OCI-LY1 (cell line): ENCODE measurements around the gene ACY1.
A peak's percentile ranks its signal among the peaks of the same experiment; 100 is the strongest.

Experiments used
- H2AFZ ChIP-seq: fragments of 200-600 bp; sonication (generic), shearing (Covaris generic); 2 replicates; pipeline ENCODE4 v1.6.0; 2014; ENCODE audit warnings: antibody characterized with exemption, mild to moderate bottlenecking, low read length
- H3F3A ChIP-seq: fragments of 200-600 bp; sonication (generic), shearing (Covaris generic); 2 replicates; pipeline ENCODE4 v1.6.0; 2014; ENCODE audit warnings: mild to moderate bottlenecking, antibody characterized with exemption, low read length, moderate library complexity; ENCODE audit not compliant: insufficient read depth
- H3K27ac ChIP-seq: fragments of 200-600 bp; sonication (generic); 2 replicates; pipeline ENCODE4 v1.5.1; 2014; ENCODE audit warnings: low read length, mixed run types, mild to moderate bottlenecking, low read depth; ENCODE audit not compliant: poor library complexity, severe bottlenecking
- H3K27me3 ChIP-seq: fragments of 200-600 bp; sonication (generic); 2 replicates; pipeline ENCODE4 v1.6.0; 2014; ENCODE audit warnings: antibody characterized with exemption, mild to moderate bottlenecking, low read length, moderate library complexity; ENCODE audit not compliant: insufficient read depth
- H3K36me3 ChIP-seq: fragments of 200-600 bp; sonication (generic); 2 replicates; pipeline ENCODE4 v1.6.1; 2014; ENCODE audit warnings: mild to moderate bottlenecking, antibody characterized with exemption, low read length, moderate library complexity, mixed read lengths; ENCODE audit not compliant: insufficient read depth
- H3K4me1 ChIP-seq: fragments of 200-600 bp; sonication (generic); 2 replicates; pipeline ENCODE4 v1.5.1; 2014; ENCODE audit warnings: mild to moderate bottlenecking, low read length, moderate library complexity; ENCODE audit not compliant: insufficient read depth, severe bottlenecking
- H3K4me2 ChIP-seq: fragments of 200-600 bp; sonication (generic), shearing (Covaris generic); 2 replicates; pipeline ENCODE4 v1.6.1; 2014; ENCODE audit warnings: low read length
- H3K4me3 ChIP-seq: fragments of 200-600 bp; sonication (generic); 2 replicates; pipeline ENCODE4 v1.5.1; 2014; ENCODE audit warnings: low read length, low read depth, mild to moderate bottlenecking, mixed read lengths; ENCODE audit not compliant: poor library complexity, severe bottlenecking
- H3K79me2 ChIP-seq: fragments of 200-600 bp; shearing (Covaris generic); 2 replicates; pipeline ENCODE4 v1.6.1; 2016; ENCODE audit warnings: mixed run types, low read length, mixed read lengths; ENCODE audit not compliant: insufficient read depth
- H3K9ac ChIP-seq: fragments of 200-600 bp; sonication (generic), shearing (Covaris generic); 2 replicates; pipeline ENCODE4 v1.6.1; 2014; ENCODE audit warnings: mild to moderate bottlenecking, low read length, mixed read lengths
- H3K9me2 ChIP-seq: fragments of 200-600 bp; sonication (generic), shearing (Covaris generic); 2 replicates; pipeline ENCODE4 v1.6.1; 2014; ENCODE audit warnings: low read depth, mild to moderate bottlenecking, low read length, mixed read lengths
- H3K9me3 ChIP-seq: fragments of 200-600 bp; shearing (Covaris generic); 2 replicates; pipeline ENCODE4 v1.6.1; 2014; ENCODE audit warnings: low read length, mixed read lengths
- H4K20me1 ChIP-seq: fragments of 200-600 bp; sonication (generic), shearing (Covaris generic); 2 replicates; pipeline ENCODE4 v1.6.0; 2016; ENCODE audit warnings: mild to moderate bottlenecking, low read length; ENCODE audit not compliant: insufficient read depth
- EZH2 ChIP-seq: fragments of 200-600 bp; sonication (generic), shearing (Covaris generic); IDR thresholded peaks from 2 replicates; pipeline ENCODE4 v1.8.0; 2017; ENCODE audit warnings: borderline replicate concordance, mixed run types, mild to moderate bottlenecking, antibody characterized with exemption, low read length, moderate library complexity, mixed read lengths
- TF ChIP-seq, protein P1 (sequence below): fragments of 200-600 bp; sonication (generic), shearing (Covaris generic); IDR thresholded peaks from 2 replicates; pipeline ENCODE4 v1.5.1; 2017; ENCODE audit warnings: mild to moderate bottlenecking, antibody characterized with exemption, low read length, moderate library complexity, mixed read lengths

The ACY1 gene

GRCh38 chr3:51937611-51938450 is 45.5 kb upstream of the ACY1 start:
- Histone ChIP-seq H4K20me1 (no peaks in the 10 kb centered on the region), H3K9me2 (no peaks in the 10 kb centered on the region), H3K36me3 (peaks cover 53% of the 10 kb centered on the region), H3K4me2 (no peak overlapping the region), H3K4me1 (peaks cover 28% of the 10 kb centered on the region), H3K9ac (no peak overlapping the region), H2AFZ (no peak overlapping the region), H3K9me3 (no peaks in the 10 kb centered on the region), H3F3A (no peaks in the 10 kb centered on the region), H3K79me2 (peaks cover 7% of the 10 kb centered on the region; the same call in 1 of the 2 replicates), H3K27ac (no peak overlapping the region), H3K4me3 (no peak overlapping the region), H3K27me3 (no peaks in the 10 kb centered on the region)
- TF ChIP-seq, protein P1, sequence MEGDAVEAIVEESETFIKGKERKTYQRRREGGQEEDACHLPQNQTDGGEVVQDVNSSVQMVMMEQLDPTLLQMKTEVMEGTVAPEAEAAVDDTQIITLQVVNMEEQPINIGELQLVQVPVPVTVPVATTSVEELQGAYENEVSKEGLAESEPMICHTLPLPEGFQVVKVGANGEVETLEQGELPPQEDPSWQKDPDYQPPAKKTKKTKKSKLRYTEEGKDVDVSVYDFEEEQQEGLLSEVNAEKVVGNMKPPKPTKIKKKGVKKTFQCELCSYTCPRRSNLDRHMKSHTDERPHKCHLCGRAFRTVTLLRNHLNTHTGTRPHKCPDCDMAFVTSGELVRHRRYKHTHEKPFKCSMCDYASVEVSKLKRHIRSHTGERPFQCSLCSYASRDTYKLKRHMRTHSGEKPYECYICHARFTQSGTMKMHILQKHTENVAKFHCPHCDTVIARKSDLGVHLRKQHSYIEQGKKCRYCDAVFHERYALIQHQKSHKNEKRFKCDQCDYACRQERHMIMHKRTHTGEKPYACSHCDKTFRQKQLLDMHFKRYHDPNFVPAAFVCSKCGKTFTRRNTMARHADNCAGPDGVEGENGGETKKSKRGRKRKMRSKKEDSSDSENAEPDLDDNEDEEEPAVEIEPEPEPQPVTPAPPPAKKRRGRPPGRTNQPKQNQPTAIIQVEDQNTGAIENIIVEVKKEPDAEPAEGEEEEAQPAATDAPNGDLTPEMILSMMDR, result no peak
- no peak for TF ChIP-seq EZH2

GRCh38 chr3:51938780-51939425 is 44.4 kb upstream of the ACY1 start:
- Histone ChIP-seq H3F3A (no peaks in the 10 kb centered on the region), H4K20me1 (no peaks in the 10 kb centered on the region), H3K9ac (no peak overlapping the region; the same call in 1 of the 2 replicates), H2AFZ (no peak overlapping the region), H3K9me2 (no peaks in the 10 kb centered on the region), H3K4me3 (no peak overlapping the region), H3K79me2 (peaks cover 7% of the 10 kb centered on the region; the same call in 1 of the 2 replicates), H3K27ac (no peak overlapping the region), H3K9me3 (no peaks in the 10 kb centered on the region), H3K4me1 (peaks cover 29% of the 10 kb centered on the region), H3K27me3 (no peaks in the 10 kb centered on the region), H3K36me3 (peaks cover 42% of the 10 kb centered on the region), H3K4me2 (no peak overlapping the region)
- no peak for TF ChIP-seq EZH2
- TF ChIP-seq, protein P1, result no peak

DNA sequence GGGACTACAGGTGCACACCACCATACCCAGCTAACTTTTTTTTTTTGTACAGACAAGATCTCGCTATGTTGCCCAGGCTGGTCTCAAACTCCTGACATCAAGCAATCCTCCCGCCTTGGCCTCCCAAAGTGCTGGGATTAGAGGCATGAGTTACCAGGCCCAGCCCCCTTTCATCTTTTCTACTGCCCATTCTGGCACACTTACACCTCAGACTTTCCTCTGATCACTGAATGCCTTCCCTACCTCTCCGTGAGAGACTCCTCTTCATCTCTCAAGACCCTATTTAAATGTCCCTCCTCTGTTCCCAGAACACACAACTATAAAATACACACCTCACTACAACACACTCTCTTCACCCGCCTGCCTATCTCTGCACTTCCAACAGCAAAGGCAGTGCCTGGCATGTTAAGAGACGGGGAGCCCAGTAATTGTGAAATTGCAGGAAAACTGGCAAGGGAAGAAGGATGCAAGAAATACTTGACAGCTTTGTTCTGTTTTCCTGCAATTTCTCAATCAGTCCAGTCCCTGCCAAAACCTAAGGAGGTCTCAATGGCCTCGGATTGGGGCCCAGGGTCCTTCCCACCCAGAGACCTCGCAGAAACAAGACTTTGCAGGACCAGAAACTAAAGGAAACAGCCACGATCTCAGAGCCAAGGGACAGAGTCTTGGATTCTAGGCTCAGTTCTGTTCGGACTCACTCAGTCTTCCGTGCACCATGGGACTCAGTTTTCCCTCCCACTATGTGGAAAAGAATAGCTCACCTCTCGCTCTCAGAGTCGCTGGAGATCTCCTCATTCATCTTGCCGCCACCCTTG is 42.5 kb upstream of the ACY1 start:
- Histone ChIP-seq H3K9ac (peak overlapping the region; percentile 90), H4K20me1 (no peaks in the 10 kb centered on the region), H3K27me3 (no peaks in the 10 kb centered on the region), H3K9me3 (no peaks in the 10 kb centered on the region), H3K4me3 (peak overlapping the region; percentile 96), H3K9me2 (no peaks in the 10 kb centered on the region), H2AFZ (no peak overlapping the region; the same call in 1 of the 2 replicates), H3K4me2 (peak overlapping the region; percentile 88), H3K4me1 (peaks cover 29% of the 10 kb centered on the region), H3K36me3 (peaks cover 24% of the 10 kb centered on the region; the same call in 1 of the 2 replicates), H3K79me2 (peaks cover 7% of the 10 kb centered on the region; the same call in 1 of the 2 replicates), H3K27ac (no peak overlapping the region), H3F3A (no peaks in the 10 kb centered on the region)
- TF ChIP-seq EZH2, result no peak
- TF ChIP-seq, protein P1, result no peak
